Osteocyte (in vitro differentiated cells): ENCODE data around the gene INO80D. TPM values are rescaled to one million over a fixed set of nuclear protein-coding genes. Genes with fewer than 3 reads are reported as not detected.
"Not testable (repeated sequence)": the region's sequence is repeated elsewhere in the genome, so short reads cannot be mapped to it uniquely, and the experiment has no call there.

Experiments
- DNase-seq: peaks from one replicate; pipeline ENCODE4 v3.0.0; 2021; ENCODE audit warnings: mixed read lengths; ENCODE audit not compliant: unreplicated experiment; ENCODE audit errors: extremely low spot score
- H3K27ac Mint-ChIP-seq: one replicate; pipeline ENCODE4 v1.8.0; 2021; ENCODE audit warnings: mild to moderate bottlenecking, mixed read lengths; ENCODE audit not compliant: unreplicated experiment
- H3K27me3 Mint-ChIP-seq: one replicate; pipeline ENCODE4 v1.8.0; 2021; ENCODE audit warnings: mixed read lengths; ENCODE audit not compliant: unreplicated experiment
- H3K36me3 Mint-ChIP-seq: one replicate; pipeline ENCODE4 v1.8.0; 2021; ENCODE audit warnings: mixed read lengths; ENCODE audit not compliant: unreplicated experiment
- H3K4me1 Mint-ChIP-seq: one replicate; pipeline ENCODE4 v1.8.0; 2021; ENCODE audit warnings: mixed read lengths; ENCODE audit not compliant: unreplicated experiment
- H3K4me3 Mint-ChIP-seq: one replicate; pipeline ENCODE4 v1.8.0; 2021; ENCODE audit warnings: mild to moderate bottlenecking, moderate library complexity, mixed read lengths; ENCODE audit not compliant: unreplicated experiment
- H3K9me3 Mint-ChIP-seq: one replicate; pipeline ENCODE4 v1.8.0; 2021; ENCODE audit warnings: mixed read lengths; ENCODE audit not compliant: unreplicated experiment
- total RNA-seq: library from RNA; stranded (reverse); gene quantifications from 2 replicates; pipeline ENCODE4 v1.2.1, GENCODE V29; 2021
- TF ChIP-seq, protein P1 (sequence below): fragments of 200-600 bp; sonication (generic); IDR thresholded peaks from 2 replicates; pipeline ENCODE4 v1.5.0; 2021; ENCODE audit warnings: antibody characterized with exemption, mild to moderate bottlenecking, moderate library complexity

Gene INO80D
- total RNA-seq, 1 donor from 2014 or later, result 18.9 TPM

GRCh38 chr2:206105038-206105437 lies 19.1 kb upstream of the INO80D start:
- TF ChIP-seq, protein P1, sequence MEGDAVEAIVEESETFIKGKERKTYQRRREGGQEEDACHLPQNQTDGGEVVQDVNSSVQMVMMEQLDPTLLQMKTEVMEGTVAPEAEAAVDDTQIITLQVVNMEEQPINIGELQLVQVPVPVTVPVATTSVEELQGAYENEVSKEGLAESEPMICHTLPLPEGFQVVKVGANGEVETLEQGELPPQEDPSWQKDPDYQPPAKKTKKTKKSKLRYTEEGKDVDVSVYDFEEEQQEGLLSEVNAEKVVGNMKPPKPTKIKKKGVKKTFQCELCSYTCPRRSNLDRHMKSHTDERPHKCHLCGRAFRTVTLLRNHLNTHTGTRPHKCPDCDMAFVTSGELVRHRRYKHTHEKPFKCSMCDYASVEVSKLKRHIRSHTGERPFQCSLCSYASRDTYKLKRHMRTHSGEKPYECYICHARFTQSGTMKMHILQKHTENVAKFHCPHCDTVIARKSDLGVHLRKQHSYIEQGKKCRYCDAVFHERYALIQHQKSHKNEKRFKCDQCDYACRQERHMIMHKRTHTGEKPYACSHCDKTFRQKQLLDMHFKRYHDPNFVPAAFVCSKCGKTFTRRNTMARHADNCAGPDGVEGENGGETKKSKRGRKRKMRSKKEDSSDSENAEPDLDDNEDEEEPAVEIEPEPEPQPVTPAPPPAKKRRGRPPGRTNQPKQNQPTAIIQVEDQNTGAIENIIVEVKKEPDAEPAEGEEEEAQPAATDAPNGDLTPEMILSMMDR, result no peak

GRCh38 chr2:206098872-206099271 lies 12.9 kb upstream of the INO80D start:
- H3K4me3 Mint-ChIP-seq, H3K36me3 Mint-ChIP-seq, DNase-seq, H3K4me1 Mint-ChIP-seq, H3K27ac Mint-ChIP-seq, H3K27me3 Mint-ChIP-seq, H3K9me3 Mint-ChIP-seq: not testable (repeated sequence)

More at GRCh38 chr2:206105038-206105437, 19.1 kb upstream of the INO80D start:
- Mint-ChIP-seq H3K36me3 (no peaks in the 10 kb centered on the region), H3K4me3 (no peak overlapping the region), H3K27ac (no peak overlapping the region), H3K27me3 (no peaks in the 10 kb centered on the region), H3K9me3 (no peaks in the 10 kb centered on the region), H3K4me1 (peaks cover 4% of the 10 kb centered on the region)
- DNase-seq, result no peak

DNA sequence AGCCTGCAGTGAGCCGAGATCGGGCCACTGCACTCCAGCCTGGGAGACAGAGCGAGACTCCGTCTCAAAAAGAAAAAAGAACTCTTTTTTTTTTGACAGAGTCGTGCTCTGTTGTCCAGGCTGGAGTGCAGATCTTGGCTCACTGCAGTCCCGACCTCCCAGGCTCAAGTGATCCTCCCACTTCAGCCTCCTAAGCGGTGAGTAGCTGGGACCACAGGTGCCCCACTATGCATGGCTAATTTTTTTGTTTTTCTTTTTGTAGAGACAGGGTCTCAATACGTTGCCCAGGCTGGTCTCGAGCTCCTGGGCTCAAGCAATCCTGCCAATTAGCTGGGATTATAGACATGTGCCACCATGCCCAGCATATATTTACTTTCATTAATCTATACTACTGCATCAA lies 12.5 kb upstream of the INO80D start:
- H3K4me1 Mint-ChIP-seq, result no peaks in the 10 kb centered on the region
- DNase-seq, result no peak
- no peaks in the 10 kb centered on the region for H3K9me3 Mint-ChIP-seq
- H3K36me3 Mint-ChIP-seq, result no peaks in the 10 kb centered on the region
- H3K27me3 Mint-ChIP-seq, result no peaks in the 10 kb centered on the region
- H3K4me3 Mint-ChIP-seq, result no peak overlapping the region
- no peak overlapping the region for H3K27ac Mint-ChIP-seq
- TF ChIP-seq, protein P1, result no peak

GRCh38 chr2:206096876-206097275 lies 10.9 kb upstream of the INO80D start:
- TF ChIP-seq, protein P1, result no peak
- Mint-ChIP-seq H3K27me3 (no peaks in the 10 kb centered on the region), H3K27ac (no peak overlapping the region)

DNA sequence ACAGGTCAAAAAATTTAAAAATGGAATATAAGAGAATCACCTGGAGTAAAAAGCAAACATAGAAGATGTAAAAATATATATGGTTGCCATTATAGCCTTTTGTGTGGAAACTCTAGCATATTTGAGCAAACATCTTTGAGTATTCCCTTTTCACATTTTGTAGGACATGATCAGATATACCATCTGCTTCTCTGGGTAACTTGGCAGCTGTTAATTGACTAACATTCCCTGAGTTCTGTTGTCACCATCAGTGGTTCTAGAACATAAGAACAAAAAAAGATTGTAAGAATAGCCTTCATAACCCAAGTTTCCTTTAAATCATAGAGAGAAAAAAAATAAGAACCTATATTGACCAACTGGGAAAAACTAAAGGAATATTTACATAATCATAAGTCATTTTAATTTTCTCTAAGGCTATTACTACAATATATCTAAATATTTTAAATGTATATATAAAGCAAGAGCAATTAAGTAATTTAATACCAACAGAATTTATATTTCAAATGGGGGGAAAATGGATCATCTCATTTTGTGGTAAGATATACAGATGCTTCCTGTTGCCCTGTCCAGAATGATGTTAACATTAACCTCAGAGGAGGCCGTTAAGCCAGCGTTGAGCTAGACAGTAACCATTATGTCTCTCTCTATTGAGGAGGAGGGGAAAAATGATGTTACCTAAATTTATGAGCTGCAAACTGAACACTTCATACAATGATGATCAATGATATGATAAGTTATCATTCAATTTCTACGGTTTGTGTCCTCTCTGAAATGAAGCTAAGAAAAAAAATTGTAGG lies 9.8 kb upstream of the INO80D start:
- Mint-ChIP-seq H3K4me3 (no peak overlapping the region), H3K9me3 (no peaks in the 10 kb centered on the region), H3K27ac (no peak overlapping the region), H3K36me3 (no peaks in the 10 kb centered on the region), H3K4me1 (no peaks in the 10 kb centered on the region), H3K27me3 (no peaks in the 10 kb centered on the region)
- DNase-seq, result no peak
- TF ChIP-seq, protein P1, result no peak

More at GRCh38 chr2:206096876-206097275, 10.9 kb upstream of the INO80D start:
- H3K4me3 Mint-ChIP-seq, result no peak overlapping the region
- no peaks in the 10 kb centered on the region for H3K36me3 Mint-ChIP-seq
- no peaks in the 10 kb centered on the region for H3K9me3 Mint-ChIP-seq
- no peak for DNase-seq
- no peaks in the 10 kb centered on the region for H3K4me1 Mint-ChIP-seq
